T1000 (cell line): ENCODE data around the gene PVALEF.
A peak's percentile ranks its signal among the peaks of the same experiment; 100 is the strongest.
"Not testable (repeated sequence)": the region's sequence is repeated elsewhere in the genome, so short reads cannot be mapped to it uniquely, and the experiment has no call there.

Source experiments
- DNase-seq: peaks from one replicate; lab custom pipeline; 2025; ENCODE audit warnings: mixed read lengths; lab: John Stamatoyannopoulos, UW

Gene PVALEF

GRCh38 chr17:81144423-81144781, 20.9 kb upstream of the PVALEF start:
- no peak for DNase-seq

- DNase-seq = not testable (repeated sequence)
Observed at GRCh38 chr17:81146208-81146607, 19.1 kb upstream of the PVALEF start.

GRCh38 chr17:81147701-81148100, 17.6 kb upstream of the PVALEF start:
- no peak for DNase-seq

GRCh38 chr17:81148571-81148970, 16.7 kb upstream of the PVALEF start:
- no peak for DNase-seq

- no peak for DNase-seq
Observed at GRCh38 chr17:81148986-81149533, 16.2 kb upstream of the PVALEF start.

GRCh38 chr17:81150377-81151077, 14.8 kb upstream of the PVALEF start:
- DNase-seq = no peak

GRCh38 chr17:81151278-81151677, 14.0 kb upstream of the PVALEF start:
- no peak for DNase-seq

GRCh38 chr17:81152288-81152828, 12.9 kb upstream of the PVALEF start:
- no peak for DNase-seq

- peak; percentile 15 for DNase-seq
Observed at GRCh38 chr17:81153340-81153803, 11.9 kb upstream of the PVALEF start.

- not testable (repeated sequence) for DNase-seq
Observed at GRCh38 chr17:81154016-81154415, 11.3 kb upstream of the PVALEF start.

- DNase-seq = no peak
Observed at GRCh38 chr17:81154961-81155360, 10.3 kb upstream of the PVALEF start.

- no peak for DNase-seq
Observed at GRCh38 chr17:81156866-81157805, 8.2 kb upstream of the PVALEF start.

GRCh38 chr17:81157848-81158687, 7.2 kb upstream of the PVALEF start:
- no peak for DNase-seq

- DNase-seq = no peak
Observed at GRCh38 chr17:81158688-81159590, 6.4 kb upstream of the PVALEF start.

GRCh38 chr17:81159611-81160265, 5.6 kb upstream of the PVALEF start:
- DNase-seq = no peak

GRCh38 chr17:81160306-81160705, 5.0 kb upstream of the PVALEF start:
- no peak for DNase-seq

- DNase-seq = no peak
Observed at GRCh38 chr17:81160747-81161453, 4.4 kb upstream of the PVALEF start.

- DNase-seq = no peak
Observed at GRCh38 chr17:81161536-81161935, 3.8 kb upstream of the PVALEF start.

GRCh38 chr17:81161972-81162371, 3.3 kb upstream of the PVALEF start:
- DNase-seq = no peak
